ENCODE data around the gene PCDH9.
"Not testable (repeated sequence)": the region's sequence is repeated elsewhere in the genome, so short reads cannot be mapped to it uniquely, and the experiment has no call there.

Gene PCDH9

GRCh38 chr13:66887088-66887487, 343.0 kb downstream of the PCDH9 start:
- DNase-seq = no peak

GRCh38 chr13:66886264-66886663, 343.9 kb downstream of the PCDH9 start:
- no peak for DNase-seq

GRCh38 chr13:66881170-66881569, 349.0 kb downstream of the PCDH9 start:
- not testable (repeated sequence) for DNase-seq

GRCh38 chr13:66879988-66880387, 350.1 kb downstream of the PCDH9 start:
- no peak for DNase-seq

GRCh38 chr13:66875264-66875663, 354.9 kb downstream of the PCDH9 start:
- peak; percentile 54 for DNase-seq

GRCh38 chr13:66864627-66865026, 365.5 kb downstream of the PCDH9 start:
- no peak for DNase-seq

- DNase-seq = no peak
These were observed 369.2 kb downstream of the PCDH9 start for GRCh38 chr13:66860878-66861417.

GRCh38 chr13:66859934-66860877, 369.9 kb downstream of the PCDH9 start:
- DNase-seq = peak; percentile 76

- DNase-seq = no peak
These were observed 371.1 kb downstream of the PCDH9 start for GRCh38 chr13:66859078-66859477.

- no peak for DNase-seq
These were observed 372.0 kb downstream of the PCDH9 start for GRCh38 chr13:66858163-66858562.

GRCh38 chr13:66855131-66855530, 375.0 kb downstream of the PCDH9 start:
- no peak for DNase-seq

- no peak for DNase-seq
These were observed 376.6 kb downstream of the PCDH9 start for GRCh38 chr13:66853564-66853963.

- DNase-seq = no peak
These were observed 380.4 kb downstream of the PCDH9 start for GRCh38 chr13:66849706-66850105.

- DNase-seq = no peak
These were observed 382.6 kb downstream of the PCDH9 start for GRCh38 chr13:66847541-66847940.

- DNase-seq = no peak
These were observed 384.7 kb downstream of the PCDH9 start for GRCh38 chr13:66845393-66845792.

- DNase-seq = no peak
These were observed 385.2 kb downstream of the PCDH9 start for GRCh38 chr13:66844933-66845332.

GRCh38 chr13:66842766-66843165, 387.4 kb downstream of the PCDH9 start:
- DNase-seq = no peak

GRCh38 chr13:66840621-66841020, 389.5 kb downstream of the PCDH9 start:
- no peak for DNase-seq

GRCh38 chr13:66837246-66837645, 392.9 kb downstream of the PCDH9 start:
- DNase-seq = no peak

GRCh38 chr13:66835040-66835628, 395.0 kb downstream of the PCDH9 start:
- DNase-seq = peak; percentile 86

GRCh38 chr13:66830940-66831716, 399.0 kb downstream of the PCDH9 start:
- DNase-seq = no peak

GRCh38 chr13:66829803-66830202, 400.3 kb downstream of the PCDH9 start:
- DNase-seq = no peak

- no peak for DNase-seq
These were observed 403.7 kb downstream of the PCDH9 start for GRCh38 chr13:66826398-66826797.
